HG03103 (cell line): ENCODE results near the gene CAD.
"Not testable (repeated sequence)": the region's sequence is repeated elsewhere in the genome, so short reads cannot be mapped to it uniquely, and the experiment has no call there.

Experiments
- ATAC-seq: cut with Tn5 transposase; IDR thresholded peaks from one replicate; pipeline ENCODE4 v1.9.1; 2021; ENCODE audit warnings: low read depth; ENCODE audit not compliant: unreplicated experiment

CAD gene

GRCh38 chr2:27198068-27198467 is 19.1 kb upstream of the CAD start:
- ATAC-seq: not testable (repeated sequence)

GRCh38 chr2:27198627-27199026 is 18.5 kb upstream of the CAD start:
- no peak for ATAC-seq

GRCh38 chr2:27199241-27199640 is 17.9 kb upstream of the CAD start:
- no peak for ATAC-seq

DNA sequence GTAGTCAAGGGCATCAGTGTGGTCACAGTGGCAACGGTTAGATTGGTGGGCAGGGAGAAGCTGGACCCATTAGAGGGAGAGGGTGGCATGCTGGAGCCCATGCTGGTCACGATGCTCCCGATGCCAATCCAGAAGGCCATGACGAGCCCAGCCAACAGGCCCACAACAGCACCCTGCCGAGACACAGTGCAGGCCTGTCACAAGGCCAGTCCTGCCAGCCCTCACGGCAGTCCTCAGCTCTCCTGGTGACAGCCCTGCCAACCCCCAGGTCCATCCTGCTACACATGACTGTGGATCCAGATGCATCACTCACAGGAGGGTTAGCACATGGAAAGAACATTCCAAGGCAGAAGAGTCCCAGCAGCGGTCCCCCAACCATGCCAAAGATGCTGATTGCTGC is 15.5 kb upstream of the CAD start:
- ATAC-seq: no peak

- no peak for ATAC-seq
Observed at GRCh38 chr2:27202854-27203253, 14.3 kb upstream of the CAD start.

DNA sequence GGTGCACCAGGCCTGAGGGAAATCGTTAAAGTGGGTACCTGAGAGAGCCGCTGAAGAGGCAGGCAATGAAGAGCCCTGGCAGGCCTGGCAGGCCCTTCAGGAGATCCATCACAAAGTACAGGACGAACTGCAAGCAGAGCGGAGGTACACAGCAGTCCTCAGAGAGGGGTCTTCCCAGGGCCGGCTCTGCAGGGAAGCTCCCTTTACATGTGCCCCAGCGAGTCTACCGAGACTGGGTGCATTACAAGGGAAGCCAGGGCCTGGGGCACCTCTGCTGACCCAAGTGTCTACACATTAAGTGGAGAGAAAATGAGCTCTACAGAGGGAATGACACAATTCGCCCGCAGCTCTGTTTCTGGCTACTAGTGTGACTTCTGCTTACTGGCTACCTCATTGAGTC is 13.4 kb upstream of the CAD start:
- no peak for ATAC-seq

- no peak for ATAC-seq
Observed at GRCh38 chr2:27204566-27204965, 12.6 kb upstream of the CAD start.

- no peak for ATAC-seq
Observed at GRCh38 chr2:27205206-27205605, 12.0 kb upstream of the CAD start.

DNA sequence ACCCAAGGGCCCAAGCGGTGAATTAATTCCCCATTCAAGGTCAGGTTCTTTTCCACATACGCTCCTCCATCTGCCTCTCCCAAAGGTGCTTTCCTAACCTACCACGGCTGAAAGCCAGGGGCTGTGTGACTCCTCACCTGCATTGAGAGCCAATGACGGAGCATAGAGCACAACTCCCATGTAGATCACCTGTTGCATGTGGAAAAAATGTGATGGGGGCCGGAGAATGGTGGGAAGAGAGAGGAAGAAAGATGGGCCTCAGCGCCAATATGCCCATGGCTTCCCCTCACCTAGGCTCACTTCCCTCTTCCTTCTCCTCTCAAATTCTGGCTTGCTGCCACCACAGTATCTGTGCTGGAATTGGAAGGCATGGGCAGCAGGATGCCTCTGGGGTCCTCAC is 10.8 kb upstream of the CAD start:
- ATAC-seq: no peak

DNA sequence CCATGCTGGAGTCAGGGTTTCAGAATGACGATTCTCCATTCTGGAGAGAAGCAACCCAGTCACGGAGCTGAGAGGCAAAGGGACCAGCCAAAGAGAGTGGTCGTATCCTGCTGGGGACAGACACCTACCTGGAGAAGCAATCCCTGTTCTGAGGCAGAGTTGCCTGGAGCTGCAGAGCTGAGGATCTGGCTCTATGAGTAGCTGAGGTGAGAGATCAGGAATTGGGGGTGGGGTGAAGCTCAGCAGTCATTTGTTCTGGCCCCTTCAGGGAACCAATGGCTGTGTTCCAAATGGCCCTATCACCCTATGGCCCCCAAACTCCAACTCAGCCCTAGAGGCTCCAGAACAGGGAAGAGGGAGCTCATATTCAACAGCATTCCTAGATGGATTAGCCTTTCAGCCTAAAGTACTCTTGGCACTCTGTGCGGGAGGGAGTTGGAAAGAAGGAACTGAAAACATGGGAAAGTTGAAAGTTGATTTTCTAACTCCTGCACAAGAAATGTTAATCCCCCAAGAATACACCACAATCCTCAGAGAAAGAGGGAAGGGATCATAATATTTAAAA is 8.6 kb upstream of the CAD start:
- no peak for ATAC-seq

- ATAC-seq: no peak
Observed at GRCh38 chr2:27209621-27210401, 7.4 kb upstream of the CAD start.

DNA sequence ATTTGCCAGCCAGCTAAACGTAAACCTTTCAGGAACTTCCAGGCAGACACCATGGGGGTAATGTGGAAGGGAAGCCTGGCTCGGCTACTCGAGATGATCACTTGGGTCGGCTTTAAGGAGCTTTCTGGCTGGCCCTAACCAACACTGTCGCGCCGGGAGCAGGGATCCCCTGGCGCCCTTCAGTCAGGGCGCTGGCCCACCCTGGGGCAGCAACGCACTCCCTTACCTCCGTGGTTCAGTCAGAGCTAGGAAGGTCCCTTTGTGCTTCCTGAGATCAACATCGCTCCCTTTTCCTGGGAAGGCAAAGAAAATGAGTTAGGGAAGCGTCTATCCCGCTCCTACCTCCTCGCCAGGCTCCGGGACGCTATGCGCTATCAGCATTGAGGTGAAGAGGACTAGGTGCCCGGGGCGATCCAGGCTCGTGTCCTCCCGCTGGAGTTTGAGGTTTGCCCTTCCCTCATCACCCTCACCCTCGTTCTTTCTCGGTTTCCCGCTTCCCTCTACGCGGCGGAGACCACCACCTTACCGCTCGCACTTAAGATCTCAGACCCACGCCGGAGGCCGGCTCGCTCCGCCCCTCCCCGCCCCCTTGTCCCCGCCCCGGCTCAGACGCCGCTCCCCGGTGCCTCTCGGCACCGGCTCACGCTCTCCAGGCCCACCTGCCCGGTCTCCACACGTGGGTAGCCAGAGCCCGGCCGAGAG is 5.8 kb upstream of the CAD start:
- peak; percentile 57 for ATAC-seq

- peak; percentile 73 for ATAC-seq
Observed at GRCh38 chr2:27211943-27212625, 5.1 kb upstream of the CAD start, which contains the start of the genes ATRAID and SLC5A6. Gene ATRAID, plus strand, starts transcription at chr2:27212041. Its CDS starts 328 bp downstream, at chr2:27212369. Gene SLC5A6, minus strand, starts transcription at chr2:27212268. Its CDS starts 4,618 bp downstream, at chr2:27207650.

DNA sequence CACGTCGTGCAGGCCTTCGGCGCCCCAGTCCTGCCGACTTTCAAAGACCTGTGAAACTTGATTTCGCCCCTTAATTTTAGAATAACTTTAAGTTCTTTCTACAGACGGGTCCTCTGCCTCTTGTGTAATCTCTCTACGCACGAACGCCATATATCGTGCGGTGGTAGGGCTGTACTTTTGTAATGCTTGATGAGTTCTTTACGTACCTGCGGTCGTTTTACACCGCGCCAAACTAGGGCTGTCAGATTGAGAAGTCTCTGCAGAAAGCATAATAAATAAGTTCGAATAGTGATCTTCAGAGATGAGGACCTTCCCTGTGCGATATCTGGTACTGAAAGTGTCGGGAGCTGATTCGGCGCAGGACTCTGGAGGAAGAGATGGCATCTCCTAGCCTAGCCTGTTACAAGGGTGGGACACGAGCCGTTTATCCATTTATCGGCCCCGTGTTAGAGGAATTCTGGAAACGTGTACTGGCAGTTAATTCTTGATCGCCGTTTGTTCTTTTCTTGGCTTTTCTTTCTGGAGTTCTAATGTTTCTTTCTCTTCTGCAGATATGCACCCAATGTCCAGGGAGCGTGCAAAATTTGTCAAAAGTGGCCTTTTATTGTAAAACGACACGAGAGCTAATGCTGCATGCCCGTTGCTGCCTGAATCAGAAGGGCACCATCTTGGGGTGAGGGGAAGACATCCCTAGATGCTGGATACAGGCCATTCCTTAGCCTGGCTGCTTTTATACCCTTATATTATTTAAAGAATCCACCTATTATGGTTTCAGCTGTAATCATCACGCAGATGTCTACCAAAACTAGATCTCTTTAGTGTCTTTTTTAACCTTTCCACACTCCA is 4.3 kb upstream of the CAD start:
- no peak for ATAC-seq

GRCh38 chr2:27214941-27215340 is 2.2 kb upstream of the CAD start:
- no peak for ATAC-seq

DNA sequence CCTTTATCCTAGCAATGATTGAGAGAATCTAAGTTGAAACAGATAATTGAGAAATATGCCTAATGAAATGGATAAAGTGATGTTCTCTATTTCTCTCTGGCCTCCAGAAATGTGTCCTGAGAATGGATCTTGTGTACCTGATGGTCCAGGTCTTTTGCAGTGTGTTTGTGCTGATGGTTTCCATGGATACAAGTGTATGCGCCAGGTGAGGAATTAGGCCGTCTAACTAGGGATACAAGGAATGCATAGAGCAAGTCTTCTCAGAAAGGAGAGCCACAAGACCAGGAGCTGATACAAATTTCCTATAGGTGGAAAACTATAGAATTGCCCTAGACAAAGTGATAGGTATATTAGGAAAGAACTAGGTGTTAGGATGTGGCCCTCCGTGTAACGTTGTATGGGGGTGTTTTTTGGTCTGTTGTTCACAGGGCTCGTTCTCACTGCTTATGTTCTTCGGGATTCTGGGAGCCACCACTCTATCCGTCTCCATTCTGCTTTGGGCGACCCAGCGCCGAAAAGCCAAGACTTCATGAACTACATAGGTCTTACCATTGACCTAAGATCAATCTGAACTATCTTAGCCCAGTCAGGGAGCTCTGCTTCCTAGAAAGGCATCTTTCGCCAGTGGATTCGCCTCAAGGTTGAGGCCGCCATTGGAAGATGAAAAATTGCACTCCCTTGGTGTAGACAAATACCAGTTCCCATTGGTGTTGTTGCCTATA is 592 bp upstream of the CAD start:
- no peak for ATAC-seq

DNA sequence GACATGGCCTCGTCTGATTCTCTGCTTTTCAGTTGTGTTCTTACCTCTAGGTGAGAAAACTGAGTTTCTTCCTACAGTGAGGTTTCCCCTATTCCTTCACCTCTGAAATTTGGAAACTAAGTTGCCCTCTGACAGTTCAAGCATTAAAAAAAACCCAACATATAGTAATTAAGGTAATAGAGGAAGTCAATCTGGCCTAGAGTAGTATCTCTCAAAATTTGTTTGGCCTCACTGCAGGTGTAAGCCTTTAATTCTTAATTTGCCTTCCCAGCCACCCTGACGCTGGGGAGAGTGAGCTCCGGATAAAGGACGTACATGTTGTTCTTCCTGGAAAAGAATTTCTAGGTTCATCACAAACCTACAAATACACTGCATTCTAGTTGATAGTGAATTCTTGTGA is 1.4 kb downstream of the CAD start:
- ATAC-seq: no peak

DNA sequence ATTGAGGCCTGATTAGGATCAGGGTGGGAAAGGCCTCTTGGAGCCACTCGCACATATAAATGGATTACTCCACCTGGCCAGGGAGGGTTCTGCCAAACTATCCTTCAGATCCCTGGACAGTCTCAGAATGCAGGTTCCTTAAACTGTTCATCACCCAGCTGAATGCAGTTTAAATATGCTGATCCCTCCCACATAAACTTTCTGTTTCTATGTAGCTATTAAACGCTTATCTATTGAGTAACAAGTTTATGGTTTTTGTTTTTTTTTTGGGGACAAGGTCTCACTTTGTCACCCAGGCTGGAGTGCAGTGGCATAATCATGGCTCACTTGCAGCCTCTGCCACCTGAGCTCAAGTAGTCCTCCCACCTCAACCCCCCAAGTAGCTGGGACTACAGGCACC is 1.9 kb downstream of the CAD start:
- ATAC-seq: no peak

- no peak for ATAC-seq
Observed at GRCh38 chr2:27220091-27220490, 2.9 kb downstream of the CAD start.

DNA sequence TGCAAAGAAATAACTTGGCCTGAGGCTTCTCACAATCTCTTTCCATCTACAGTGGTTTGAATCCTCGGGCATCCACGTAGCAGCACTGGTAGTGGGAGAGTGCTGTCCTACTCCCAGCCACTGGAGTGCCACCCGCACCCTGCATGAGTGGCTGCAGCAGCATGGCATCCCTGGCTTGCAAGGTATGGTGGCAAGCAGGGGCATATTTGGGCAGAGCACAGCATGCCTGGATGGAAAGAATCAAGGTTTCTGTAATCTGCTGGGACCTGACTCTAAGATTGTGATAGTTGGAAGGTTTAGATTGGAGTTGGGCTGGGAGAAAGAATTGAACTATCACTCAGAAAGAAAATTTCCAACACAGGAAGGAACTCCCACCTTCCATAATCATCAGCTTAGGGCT is 4.0 kb downstream of the CAD start:
- ATAC-seq: no peak
